Stimulated activated naive B cell treated with anti-CD40 and anti-IgM and Interleukin-4, amounts not matched to agents 10 μg/mL and 1 μg/mL and 100 μg/mL, for 72 hours (primary cell): ENCODE measurements around the gene PI4K2A.
"Not testable (repeated sequence)": the region's sequence is repeated elsewhere in the genome, so short reads cannot be mapped to it uniquely, and the experiment has no call there.

Experiments
- ATAC-seq, 2 donors: fragments of 150-1000 bp; cut with Tn5 transposase; replicated peaks; 2 replicates each; pipeline ENCODE4 v1.10.0; 2021; ENCODE audit warnings: moderate library complexity in 1 of 2
- DNase-seq: peaks from one replicate; pipeline ENCODE4 v3.0.0; 2021
- H3K27ac Mint-ChIP-seq: one replicate; pipeline ENCODE4 v1.8.0; 2022; ENCODE audit warnings: mild to moderate bottlenecking, mixed read lengths
- H3K27me3 Mint-ChIP-seq, 2 donors: one replicate each; pipeline ENCODE4 v1.8.0; 2022; ENCODE audit warnings: mixed read lengths in 2 of 2
- H3K36me3 Mint-ChIP-seq, 2 donors: one replicate each; pipeline ENCODE4 v1.8.0; 2022; ENCODE audit warnings: mixed read lengths in 2 of 2, mild to moderate bottlenecking in 1 of 2
- H3K4me1 Mint-ChIP-seq, 2 donors: one replicate each; pipeline ENCODE4 v1.8.0; 2022; ENCODE audit warnings: mixed read lengths in 2 of 2, mild to moderate bottlenecking in 1 of 2
- H3K4me3 Mint-ChIP-seq, 2 donors: one replicate each; pipeline ENCODE4 v1.8.0; 2022; ENCODE audit warnings: mild to moderate bottlenecking in 2 of 2, mixed read lengths in 2 of 2, moderate library complexity in 1 of 2
- H3K9me3 Mint-ChIP-seq, 2 donors: one replicate each; pipeline ENCODE4 v1.8.0; 2022; ENCODE audit warnings: mixed read lengths in 2 of 2, mild to moderate bottlenecking in 1 of 2

PI4K2A gene

GRCh38 chr10:97642471-97643159, 2.1 kb downstream of the PI4K2A start:
- Mint-ChIP-seq H3K36me3 (peaks cover 16 to 30% of the 10 kb centered on the region in 2 donors), H3K4me1 (peaks cover 13 to 34% of the 10 kb centered on the region in 2 donors), H3K27ac (peak overlapping the region; percentile 75), H3K4me3 (peak overlapping the region; percentile 72 to 90)
- not testable (repeated sequence) for H3K27me3 Mint-ChIP-seq, ATAC-seq, H3K9me3 Mint-ChIP-seq, DNase-seq

- peak overlapping the region; percentile 72 to 90 for H3K4me3 Mint-ChIP-seq
- peak overlapping the region; percentile 75 for H3K27ac Mint-ChIP-seq
- H3K4me1 Mint-ChIP-seq: peaks cover 16 to 43% of the 10 kb centered on the region in 2 donors
- ATAC-seq: no peak
- peaks cover 18 to 33% of the 10 kb centered on the region in 2 donors for H3K36me3 Mint-ChIP-seq
- H3K27me3 Mint-ChIP-seq: no peaks in the 10 kb centered on the region
- peaks cover 0 to 2% of the 10 kb centered on the region in 2 donors for H3K9me3 Mint-ChIP-seq
- no peak for DNase-seq
Measured at GRCh38 chr10:97643441-97643985, 3.0 kb downstream of the PI4K2A start.

- H3K27ac Mint-ChIP-seq: peak overlapping the region; percentile 62
- H3K4me3 Mint-ChIP-seq: no peak overlapping the region
- H3K36me3 Mint-ChIP-seq: peaks cover 18 to 33% of the 10 kb centered on the region in 2 donors
- DNase-seq (no peak), ATAC-seq (no peak)
- peaks cover 0 to 2% of the 10 kb centered on the region in 2 donors for H3K9me3 Mint-ChIP-seq
- peaks cover 22 to 51% of the 10 kb centered on the region in 2 donors for H3K4me1 Mint-ChIP-seq
- no peaks in the 10 kb centered on the region for H3K27me3 Mint-ChIP-seq
Measured at GRCh38 chr10:97644936-97645335, 4.5 kb downstream of the PI4K2A start.

- H3K9me3 Mint-ChIP-seq: no peaks in the 10 kb centered on the region
- peaks cover 20 to 37% of the 10 kb centered on the region in 2 donors for H3K4me1 Mint-ChIP-seq
- ATAC-seq: no peak
- no peak for DNase-seq
- no peak overlapping the region for H3K4me3 Mint-ChIP-seq
- H3K27ac Mint-ChIP-seq: no peak overlapping the region
- H3K36me3 Mint-ChIP-seq: peaks cover 22 to 30% of the 10 kb centered on the region in 2 donors
- no peaks in the 10 kb centered on the region for H3K27me3 Mint-ChIP-seq
Measured at GRCh38 chr10:97647556-97647955, 7.1 kb downstream of the PI4K2A start.

- ATAC-seq (peak; percentile 100), DNase-seq (peak; percentile 47)
- H3K9me3 Mint-ChIP-seq: no peaks in the 10 kb centered on the region
- no peaks in the 10 kb centered on the region for H3K27me3 Mint-ChIP-seq
- peaks cover 12 to 27% of the 10 kb centered on the region in 2 donors for H3K4me1 Mint-ChIP-seq
- peak overlapping the region; percentile 53 to 65 for H3K4me3 Mint-ChIP-seq
- peaks cover 25 to 30% of the 10 kb centered on the region in 2 donors for H3K36me3 Mint-ChIP-seq
- H3K27ac Mint-ChIP-seq: peak overlapping the region; percentile 93
Measured at GRCh38 chr10:97648562-97649404, 8.3 kb downstream of the PI4K2A start.

GRCh38 chr10:97649405-97649750, 8.9 kb downstream of the PI4K2A start:
- not testable (repeated sequence) for H3K27me3 Mint-ChIP-seq, DNase-seq, H3K9me3 Mint-ChIP-seq, ATAC-seq
- Mint-ChIP-seq H3K4me3 (peak overlapping the region in 1 of 2 donors; percentile 65), H3K4me1 (peaks cover 12 to 27% of the 10 kb centered on the region in 2 donors), H3K36me3 (peaks cover 25 to 34% of the 10 kb centered on the region in 2 donors), H3K27ac (peak overlapping the region; percentile 93)

GRCh38 chr10:97650726-97651125, 10.3 kb downstream of the PI4K2A start:
- ATAC-seq (no peak), DNase-seq (no peak)
- Mint-ChIP-seq H3K9me3 (no peaks in the 10 kb centered on the region), H3K4me3 (no peak overlapping the region), H3K36me3 (peaks cover 17 to 24% of the 10 kb centered on the region in 2 donors), H3K4me1 (peaks cover 12 to 20% of the 10 kb centered on the region in 2 donors), H3K27me3 (no peaks in the 10 kb centered on the region), H3K27ac (no peak overlapping the region)

GRCh38 chr10:97651773-97652172, 11.3 kb downstream of the PI4K2A start:
- no peaks in the 10 kb centered on the region for H3K27me3 Mint-ChIP-seq
- no peak overlapping the region for H3K27ac Mint-ChIP-seq
- H3K36me3 Mint-ChIP-seq: peaks cover 21 to 32% of the 10 kb centered on the region in 2 donors
- no peak for DNase-seq
- peaks cover 12 to 20% of the 10 kb centered on the region in 2 donors for H3K4me1 Mint-ChIP-seq
- no peaks in the 10 kb centered on the region for H3K9me3 Mint-ChIP-seq
- no peak overlapping the region for H3K4me3 Mint-ChIP-seq
- ATAC-seq: no peak

- Mint-ChIP-seq H3K36me3 (peaks cover 30 to 49% of the 10 kb centered on the region in 2 donors), H3K27me3 (no peaks in the 10 kb centered on the region), H3K4me1 (no peaks in the 10 kb centered on the region), H3K4me3 (no peak overlapping the region), H3K27ac (no peak overlapping the region), H3K9me3 (no peaks in the 10 kb centered on the region)
- DNase-seq (no peak), ATAC-seq (no peak)
Measured at GRCh38 chr10:97656777-97657176, 16.3 kb downstream of the PI4K2A start.

GRCh38 chr10:97659589-97659988, 19.1 kb downstream of the PI4K2A start:
- no peaks in the 10 kb centered on the region for H3K4me1 Mint-ChIP-seq
- no peak overlapping the region for H3K27ac Mint-ChIP-seq
- no peaks in the 10 kb centered on the region for H3K27me3 Mint-ChIP-seq
- DNase-seq: no peak
- H3K36me3 Mint-ChIP-seq: peaks cover 34 to 54% of the 10 kb centered on the region in 2 donors
- no peak overlapping the region for H3K4me3 Mint-ChIP-seq
- no peaks in the 10 kb centered on the region for H3K9me3 Mint-ChIP-seq
- ATAC-seq: no peak

- Mint-ChIP-seq H3K4me3 (no peak overlapping the region), H3K9me3 (no peaks in the 10 kb centered on the region), H3K36me3 (peaks cover 31 to 50% of the 10 kb centered on the region in 2 donors), H3K27me3 (no peaks in the 10 kb centered on the region), H3K4me1 (peaks cover 4 to 6% of the 10 kb centered on the region in 2 donors), H3K27ac (no peak overlapping the region)
- ATAC-seq: no peak
- DNase-seq: no peak
Measured at GRCh38 chr10:97664282-97664850, 23.9 kb downstream of the PI4K2A start.

- Mint-ChIP-seq H3K4me1 (peaks cover 4 to 6% of the 10 kb centered on the region in 2 donors), H3K27ac (no peak overlapping the region), H3K36me3 (peaks cover 37 to 56% of the 10 kb centered on the region in 2 donors), H3K27me3 (no peaks in the 10 kb centered on the region), H3K4me3 (no peak overlapping the region), H3K9me3 (no peaks in the 10 kb centered on the region)
- DNase-seq: no peak
- ATAC-seq: no peak
Measured at GRCh38 chr10:97666992-97667391, 26.5 kb downstream of the PI4K2A start.

GRCh38 chr10:97667463-97667862, 27.0 kb downstream of the PI4K2A start:
- H3K27ac Mint-ChIP-seq: no peak overlapping the region
- H3K4me3 Mint-ChIP-seq: no peak overlapping the region
- peaks cover 4 to 6% of the 10 kb centered on the region in 2 donors for H3K4me1 Mint-ChIP-seq
- ATAC-seq: no peak
- H3K9me3 Mint-ChIP-seq: no peaks in the 10 kb centered on the region
- no peak for DNase-seq
- H3K36me3 Mint-ChIP-seq: peaks cover 34 to 52% of the 10 kb centered on the region in 2 donors
- H3K27me3 Mint-ChIP-seq: no peaks in the 10 kb centered on the region

GRCh38 chr10:97669571-97669970, 29.1 kb downstream of the PI4K2A start:
- peaks cover 4 to 18% of the 10 kb centered on the region in 2 donors for H3K4me1 Mint-ChIP-seq
- ATAC-seq (no peak), DNase-seq (no peak)
- H3K36me3 Mint-ChIP-seq: peaks cover 40 to 50% of the 10 kb centered on the region in 2 donors
- H3K4me3 Mint-ChIP-seq: no peak overlapping the region
- H3K9me3 Mint-ChIP-seq: no peaks in the 10 kb centered on the region
- no peak overlapping the region for H3K27ac Mint-ChIP-seq
- no peaks in the 10 kb centered on the region for H3K27me3 Mint-ChIP-seq
